GM19467 (cell line): ENCODE results near the gene MRGPRD.

Source experiments
- ATAC-seq: cut with Tn5 transposase; IDR thresholded peaks from one replicate; pipeline ENCODE4 v1.9.1; 2021; ENCODE audit warnings: mild to moderate bottlenecking, moderate library complexity; ENCODE audit not compliant: unreplicated experiment

Gene MRGPRD

DNA sequence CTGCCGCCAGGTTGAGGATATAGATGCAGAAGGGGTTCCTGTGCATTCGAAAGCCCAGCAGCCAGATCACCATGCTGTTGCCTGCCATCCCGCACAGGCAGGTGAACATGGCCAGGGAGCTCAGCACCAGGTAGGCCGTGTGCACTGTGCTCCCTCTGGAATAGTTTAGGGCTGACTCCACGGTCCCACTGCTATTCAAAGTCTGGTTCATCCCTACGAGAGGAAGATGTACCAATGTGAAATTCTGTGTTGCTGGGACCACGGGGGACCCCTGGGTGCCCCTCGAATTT is at the start of gene MRGPRD:
Gene MRGPRD (minus strand): TSS at position 211 of the 290 bp plus-strand sequence. CDS start 0 bp downstream, at position 211.
- ATAC-seq = no peak

- no peak for ATAC-seq
These were observed 49.5 kb upstream of the MRGPRD start for GRCh38 chr11:69030301-69030700.

DNA sequence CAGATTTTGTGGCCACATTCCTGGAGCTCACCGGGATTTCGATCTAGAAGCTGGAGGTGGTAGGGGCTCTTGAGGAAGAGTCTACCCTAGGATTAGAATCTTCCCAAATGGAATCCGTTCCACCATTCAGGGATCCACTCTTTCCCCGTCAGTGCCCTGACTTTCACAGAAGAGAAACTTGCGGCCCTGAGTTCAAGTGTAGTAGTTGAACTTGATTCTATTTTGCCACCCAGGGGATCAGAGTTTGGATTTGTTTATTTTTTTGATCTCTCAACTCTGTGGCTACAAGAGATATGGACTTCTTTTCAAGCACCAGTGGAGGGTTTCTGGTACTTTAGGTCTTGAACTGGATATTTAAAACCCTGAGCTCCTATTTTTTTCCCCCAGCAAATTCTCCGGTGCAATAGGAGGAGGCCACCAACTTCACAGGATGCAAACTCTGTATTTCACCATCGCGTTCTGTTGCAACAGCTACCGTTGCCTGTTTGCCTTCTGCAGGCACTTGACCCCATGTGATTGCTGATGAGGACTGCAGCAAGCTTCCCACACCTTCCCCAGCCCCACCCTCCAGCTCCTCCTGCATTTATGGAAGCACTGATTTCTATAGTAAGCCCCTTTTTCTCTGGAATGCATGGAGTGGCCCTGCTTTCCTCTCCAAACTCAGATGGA is 47.1 kb upstream of the MRGPRD start:
- ATAC-seq = no peak

- ATAC-seq = no peak
These were observed 43.7 kb upstream of the MRGPRD start for GRCh38 chr11:69024509-69024908.

GRCh38 chr11:69022260-69022659 is 41.5 kb upstream of the MRGPRD start:
- ATAC-seq = no peak

DNA sequence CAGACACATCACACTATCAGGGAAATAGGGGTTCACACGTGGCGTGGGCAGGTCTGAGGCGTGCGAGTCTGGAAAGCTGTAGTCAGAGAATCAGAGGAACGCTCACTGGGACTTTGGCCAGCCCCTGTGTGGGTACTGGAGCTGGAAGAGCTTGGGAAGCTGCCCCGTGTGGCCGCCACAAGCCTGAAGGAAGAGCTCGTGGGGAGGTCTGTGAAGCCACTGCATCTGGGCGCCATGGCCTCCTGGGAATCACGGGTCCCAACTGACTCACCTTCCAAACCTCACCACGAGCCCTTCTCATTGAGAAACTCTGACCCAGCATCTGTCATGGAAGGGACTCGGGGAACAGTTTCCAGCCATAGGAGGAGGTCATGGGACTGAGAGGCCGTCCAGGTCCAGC is 38.1 kb upstream of the MRGPRD start:
- ATAC-seq = no peak

DNA sequence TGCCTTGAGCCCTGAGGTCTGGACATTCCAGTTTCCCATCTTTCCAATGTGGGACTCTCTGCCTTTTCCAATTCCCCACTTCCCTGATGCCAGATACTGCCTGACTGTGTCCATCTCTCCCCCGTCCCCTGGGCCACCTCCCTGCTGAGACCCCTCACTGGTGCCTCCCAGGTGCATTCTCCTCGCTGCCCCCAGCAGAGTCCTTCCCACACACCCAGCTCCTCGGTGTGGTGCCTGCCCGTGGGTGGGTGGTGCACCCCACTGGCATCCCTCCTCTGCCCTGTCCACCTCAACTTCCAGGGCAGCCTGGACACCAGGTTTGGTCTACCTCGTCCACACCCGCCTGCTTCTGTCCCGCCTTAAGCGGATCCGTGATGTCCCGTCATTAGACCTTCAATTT is 37.2 kb upstream of the MRGPRD start:
- no peak for ATAC-seq

GRCh38 chr11:69014898-69015549 is 34.2 kb upstream of the MRGPRD start:
- ATAC-seq = no peak

DNA sequence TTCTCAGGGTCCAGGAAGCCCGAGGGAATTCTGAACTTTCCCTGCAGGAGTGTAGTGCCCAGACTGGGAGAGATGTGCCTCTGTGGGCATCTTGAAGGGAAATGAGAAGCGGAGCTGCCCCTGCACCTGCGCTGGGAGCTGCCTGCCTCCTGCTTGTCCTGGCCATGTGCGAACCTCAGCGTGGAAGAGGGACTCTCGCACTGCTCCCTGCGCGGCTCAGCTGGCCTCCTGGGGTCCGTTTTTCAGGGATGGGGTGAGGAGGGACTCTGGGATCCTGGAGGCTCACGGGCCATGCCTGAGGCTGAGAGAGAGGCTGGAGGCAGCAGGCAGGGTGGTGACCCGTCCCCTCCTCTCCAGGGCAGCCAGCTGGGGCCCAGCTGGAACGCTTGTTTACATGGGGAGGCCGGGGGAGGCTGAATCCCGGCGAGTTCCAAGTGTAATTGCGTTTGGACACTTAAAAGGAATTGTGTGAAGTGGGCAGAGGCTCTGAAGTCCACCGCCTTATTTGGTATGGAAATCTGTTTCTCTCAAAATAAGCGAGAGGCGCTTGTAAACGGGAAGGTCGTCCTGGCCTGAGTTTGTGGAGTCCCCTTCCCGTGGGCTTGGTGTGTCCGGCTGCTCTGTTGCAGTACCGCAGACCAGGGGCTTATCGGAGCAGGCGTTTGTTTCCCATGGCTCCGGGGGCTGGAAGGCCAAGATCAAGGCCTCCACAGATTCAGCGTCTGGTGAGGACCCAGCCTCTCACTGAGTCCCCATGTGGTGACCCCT is 33.5 kb upstream of the MRGPRD start:
- no peak for ATAC-seq

DNA sequence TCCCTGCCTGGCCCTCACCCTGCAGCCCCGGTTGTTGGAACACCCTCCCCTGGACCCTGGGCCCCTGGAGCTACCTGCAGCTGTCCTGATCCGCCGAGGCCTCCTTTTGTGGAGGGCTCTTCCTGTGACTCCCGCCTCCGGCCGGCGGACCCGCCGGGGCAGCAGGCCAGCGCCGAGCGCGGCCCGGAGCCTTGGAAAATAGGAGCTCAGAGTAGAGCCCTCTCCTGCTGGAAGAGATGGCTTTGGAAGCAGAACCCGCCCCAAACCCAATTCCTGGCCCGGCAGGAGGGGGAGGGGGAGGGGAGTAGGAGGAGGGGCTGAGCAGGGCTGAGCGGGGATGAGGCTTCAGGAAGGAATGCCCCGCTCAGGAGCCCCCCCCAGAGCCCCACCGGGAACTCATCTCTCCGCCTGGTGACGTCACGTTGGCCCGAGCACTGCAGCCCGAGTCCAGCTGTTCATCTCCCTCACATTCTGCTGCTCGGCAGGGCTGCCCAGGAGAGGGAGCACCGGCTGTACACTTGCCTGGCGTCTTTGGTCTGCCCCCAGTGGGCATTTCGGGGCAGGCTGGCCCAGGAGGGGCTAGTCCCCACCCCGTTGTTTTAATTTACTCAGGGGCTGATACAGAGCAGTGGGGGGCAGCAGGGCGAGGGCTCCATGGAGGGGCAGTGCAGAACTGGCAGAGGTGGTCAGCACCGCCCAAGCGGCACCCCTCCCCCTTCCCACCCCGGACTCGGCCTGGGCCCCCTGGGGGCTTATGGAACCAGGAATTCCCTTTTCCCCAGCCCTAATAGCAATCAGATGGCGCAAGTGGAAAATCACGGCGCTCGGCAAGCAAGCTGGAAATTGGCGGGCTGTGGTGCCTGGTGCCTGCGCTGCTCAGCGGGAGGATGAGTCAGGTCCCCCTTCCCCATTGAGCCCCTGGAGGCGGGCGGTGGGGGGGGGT is 32.5 kb upstream of the MRGPRD start, which contains the start of gene MRGPRF:
Gene MRGPRF (minus strand): TSS at position 238 of the 943 bp plus-strand sequence. CDS start 3,345 bp downstream, outside the sequence.
- no peak for ATAC-seq

DNA sequence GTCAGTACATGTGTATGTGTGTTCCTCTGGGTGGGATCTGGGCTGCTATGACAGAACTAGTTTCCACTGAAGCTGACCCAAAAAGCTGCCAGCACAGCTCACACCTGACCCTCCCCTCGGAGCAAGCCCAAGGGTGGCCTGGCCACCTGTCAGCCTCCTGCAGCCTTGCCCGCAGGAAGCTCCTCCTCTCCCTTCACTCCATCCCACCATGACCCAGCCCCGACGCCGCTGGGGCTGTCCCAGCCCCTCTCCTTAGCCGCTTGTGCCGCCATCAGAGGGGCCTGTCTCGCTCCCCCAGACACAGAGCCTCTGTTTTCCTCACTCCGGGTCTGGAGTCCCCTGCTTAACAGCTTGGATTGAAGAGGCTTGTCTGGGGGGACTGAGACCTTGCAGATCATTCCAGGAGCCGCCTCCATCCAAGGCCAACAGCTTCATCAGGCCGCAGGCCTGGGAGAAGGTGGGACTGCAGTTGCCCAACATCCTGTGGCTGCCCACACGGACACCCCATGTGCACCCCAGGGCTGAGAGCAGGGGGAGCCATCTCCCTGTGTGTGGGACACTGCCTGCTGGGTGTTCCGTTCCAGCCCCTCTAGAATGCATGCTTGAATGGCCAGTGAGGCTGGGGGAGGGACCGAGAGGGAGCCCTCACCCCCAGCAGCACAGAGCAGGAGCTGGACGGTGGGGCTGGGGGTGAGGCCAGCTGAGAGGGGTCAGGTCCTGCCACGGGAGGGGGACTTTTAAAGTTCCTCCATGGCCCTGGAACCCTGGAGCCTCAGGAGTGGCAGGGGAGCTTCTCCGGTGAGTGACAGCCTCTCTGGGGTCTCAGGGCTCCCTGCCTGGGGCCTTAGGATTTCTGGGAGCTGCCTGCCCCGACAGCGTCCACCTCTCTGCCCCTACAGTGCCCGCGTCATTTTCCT is 31.6 kb upstream of the MRGPRD start:
- ATAC-seq = no peak

DNA sequence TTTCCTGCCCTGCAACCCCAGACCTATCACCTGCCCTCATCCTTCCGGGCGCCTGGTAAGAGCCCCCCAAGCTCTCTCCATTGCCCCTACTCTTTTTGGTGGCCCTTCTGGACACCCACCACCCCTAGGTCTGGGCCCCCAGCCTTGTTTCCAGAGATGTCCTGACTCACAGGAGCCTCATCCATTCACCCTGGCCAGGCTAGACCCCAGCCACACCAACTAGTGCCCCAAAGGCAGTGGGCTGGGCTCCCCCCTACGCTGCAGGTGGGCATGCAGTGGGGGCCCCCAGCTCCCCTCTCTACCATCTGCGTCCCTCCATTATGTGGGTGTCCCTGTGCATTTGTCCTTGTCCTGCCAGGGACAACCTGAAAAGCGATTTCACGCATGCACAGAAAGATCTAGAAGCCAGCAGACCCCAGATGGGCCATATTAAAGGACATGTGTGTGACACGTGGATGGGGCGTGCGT is 30.9 kb upstream of the MRGPRD start:
- ATAC-seq = no peak

DNA sequence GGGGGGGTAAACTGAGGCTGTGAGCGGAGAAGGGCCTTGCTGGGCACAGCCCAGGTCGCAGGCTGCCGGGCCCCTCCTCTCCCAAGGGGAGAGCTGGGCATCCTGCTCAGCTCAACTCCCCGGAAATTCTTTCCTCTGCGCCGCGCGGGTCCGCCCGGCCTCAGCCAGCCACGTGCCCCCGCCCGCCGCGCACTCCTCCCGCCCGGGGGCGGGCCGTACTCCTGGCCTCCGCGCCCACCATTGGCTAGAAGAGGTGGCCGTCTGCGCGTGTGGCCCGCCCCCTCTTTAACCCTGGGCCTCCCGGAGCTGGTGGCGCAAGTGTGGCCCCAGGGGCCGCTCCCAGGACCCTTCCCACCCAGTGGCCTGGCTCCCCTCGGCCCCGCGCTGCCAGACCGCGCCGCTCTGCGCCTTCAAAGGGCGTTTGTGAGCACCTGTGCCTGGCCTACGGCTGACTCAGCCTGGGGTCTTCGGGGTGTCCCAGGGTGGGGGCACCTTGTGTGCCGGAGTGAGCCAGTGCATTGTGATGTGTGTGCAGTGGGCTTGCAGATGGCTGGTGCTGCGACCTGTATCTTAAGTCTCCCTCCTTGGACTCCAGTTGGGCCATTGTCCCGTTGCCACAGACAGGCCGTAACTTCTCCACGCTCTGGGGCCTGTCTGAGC is 30.3 kb upstream of the MRGPRD start:
- no peak for ATAC-seq

GRCh38 chr11:69010361-69010891 is 29.6 kb upstream of the MRGPRD start:
- no peak for ATAC-seq

- no peak for ATAC-seq
These were observed 28.8 kb upstream of the MRGPRD start for GRCh38 chr11:69009441-69010211.

DNA sequence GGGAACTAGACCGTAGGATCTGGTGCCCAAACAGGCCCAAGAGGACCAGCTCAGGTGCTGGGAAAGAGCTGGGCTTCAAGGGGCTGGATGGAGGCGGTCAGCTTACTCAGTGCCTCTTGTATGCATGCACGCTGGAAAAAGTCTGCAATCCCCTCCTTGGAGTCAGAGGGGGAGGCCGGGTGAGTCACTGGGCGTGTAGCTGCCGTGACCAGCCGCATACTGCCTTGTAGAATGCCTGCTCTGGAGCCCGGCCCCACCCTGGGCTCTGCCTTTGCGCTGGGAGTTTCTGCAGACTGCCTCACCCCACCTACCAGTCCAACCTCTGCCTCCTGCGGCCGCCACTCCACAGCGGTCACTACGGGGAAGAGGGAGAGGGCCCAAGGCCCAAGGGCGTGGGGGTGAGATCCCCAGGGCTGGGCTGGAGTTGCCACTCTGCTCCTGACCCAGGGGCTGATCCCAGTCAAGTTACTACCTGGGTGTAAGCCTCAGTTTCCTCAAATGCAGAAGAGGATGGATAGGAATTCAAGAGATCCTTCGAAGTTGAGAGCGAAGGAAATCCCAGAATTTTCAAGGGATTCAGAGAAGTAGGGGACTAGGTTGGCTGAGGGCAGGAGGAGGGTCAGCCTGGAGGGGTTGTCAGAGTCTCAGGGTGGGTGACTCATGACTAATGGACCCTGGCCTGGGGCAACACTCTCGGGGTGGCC is 28.1 kb upstream of the MRGPRD start:
- ATAC-seq = no peak

DNA sequence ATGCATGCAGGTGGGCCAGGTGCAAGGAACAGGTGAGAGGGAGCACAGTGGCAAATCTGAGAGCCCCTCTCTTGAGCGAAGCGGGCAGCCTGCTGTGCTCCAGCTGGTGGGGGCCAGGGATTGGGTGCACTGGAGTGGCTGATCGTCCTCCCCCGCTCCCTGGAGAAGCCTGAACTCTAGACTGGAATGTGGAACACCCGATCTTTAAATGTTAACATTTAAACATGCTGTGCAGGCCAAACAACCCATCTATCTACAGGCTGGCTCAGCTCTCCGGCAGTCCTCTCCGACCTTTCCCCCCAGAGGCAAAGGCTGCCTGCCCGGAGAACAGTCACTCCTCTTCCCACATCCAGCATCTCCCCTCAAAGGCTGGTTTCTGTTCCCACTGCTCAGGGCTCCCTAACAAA is 27.2 kb upstream of the MRGPRD start:
- ATAC-seq = no peak

DNA sequence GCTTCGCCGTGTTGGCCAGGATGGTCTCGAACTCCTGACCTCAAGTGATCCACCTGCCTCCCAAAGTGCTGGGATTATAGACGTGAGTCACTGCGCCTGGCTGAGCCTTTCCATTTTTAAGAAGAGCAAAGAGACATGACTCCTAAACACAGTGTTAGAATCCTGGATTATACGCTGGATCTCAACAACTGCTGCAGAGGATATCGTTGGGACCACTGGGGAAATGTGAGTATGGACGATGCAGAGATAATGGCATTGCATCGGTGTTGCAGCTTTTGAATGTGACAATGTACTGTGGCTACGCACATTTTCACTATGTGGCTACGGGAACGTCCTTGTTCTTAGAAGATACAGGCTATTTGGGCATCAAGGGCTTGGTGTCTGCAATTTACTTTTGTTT is 26.0 kb upstream of the MRGPRD start:
- ATAC-seq = no peak
